ENCODE results near the gene SHISAL1.

SHISAL1 gene

DNA sequence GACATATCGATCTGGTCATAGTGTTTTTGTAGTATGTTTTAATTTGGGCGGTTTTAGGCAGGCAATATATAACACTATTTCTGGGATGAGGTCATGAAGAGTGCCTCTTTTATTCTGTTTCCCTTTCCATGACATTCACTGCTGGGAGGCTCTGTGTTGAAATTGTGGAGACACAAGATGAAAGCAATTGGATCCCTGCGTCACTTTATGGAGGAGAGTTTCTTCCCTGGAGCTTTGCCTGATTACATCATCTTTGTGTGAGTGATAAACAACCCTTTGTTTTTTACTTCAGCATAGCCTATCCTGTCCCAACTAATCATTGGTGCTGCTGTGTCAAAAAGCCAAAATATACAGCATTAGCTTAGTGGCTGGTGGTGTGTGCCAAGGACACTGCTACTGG, 83.4 kb downstream of the SHISAL1 start:
- TF ChIP-seq, protein P1, sequence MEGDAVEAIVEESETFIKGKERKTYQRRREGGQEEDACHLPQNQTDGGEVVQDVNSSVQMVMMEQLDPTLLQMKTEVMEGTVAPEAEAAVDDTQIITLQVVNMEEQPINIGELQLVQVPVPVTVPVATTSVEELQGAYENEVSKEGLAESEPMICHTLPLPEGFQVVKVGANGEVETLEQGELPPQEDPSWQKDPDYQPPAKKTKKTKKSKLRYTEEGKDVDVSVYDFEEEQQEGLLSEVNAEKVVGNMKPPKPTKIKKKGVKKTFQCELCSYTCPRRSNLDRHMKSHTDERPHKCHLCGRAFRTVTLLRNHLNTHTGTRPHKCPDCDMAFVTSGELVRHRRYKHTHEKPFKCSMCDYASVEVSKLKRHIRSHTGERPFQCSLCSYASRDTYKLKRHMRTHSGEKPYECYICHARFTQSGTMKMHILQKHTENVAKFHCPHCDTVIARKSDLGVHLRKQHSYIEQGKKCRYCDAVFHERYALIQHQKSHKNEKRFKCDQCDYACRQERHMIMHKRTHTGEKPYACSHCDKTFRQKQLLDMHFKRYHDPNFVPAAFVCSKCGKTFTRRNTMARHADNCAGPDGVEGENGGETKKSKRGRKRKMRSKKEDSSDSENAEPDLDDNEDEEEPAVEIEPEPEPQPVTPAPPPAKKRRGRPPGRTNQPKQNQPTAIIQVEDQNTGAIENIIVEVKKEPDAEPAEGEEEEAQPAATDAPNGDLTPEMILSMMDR (IDR thresholded peaks at IDR 0.05) = no peak
- no peak for DNase-seq (ENCODE audit: low spot score)
- H3K27ac ChIP-seq = no peak overlapping the region
- H3K4me3 ChIP-seq = no peak overlapping the region

DNA sequence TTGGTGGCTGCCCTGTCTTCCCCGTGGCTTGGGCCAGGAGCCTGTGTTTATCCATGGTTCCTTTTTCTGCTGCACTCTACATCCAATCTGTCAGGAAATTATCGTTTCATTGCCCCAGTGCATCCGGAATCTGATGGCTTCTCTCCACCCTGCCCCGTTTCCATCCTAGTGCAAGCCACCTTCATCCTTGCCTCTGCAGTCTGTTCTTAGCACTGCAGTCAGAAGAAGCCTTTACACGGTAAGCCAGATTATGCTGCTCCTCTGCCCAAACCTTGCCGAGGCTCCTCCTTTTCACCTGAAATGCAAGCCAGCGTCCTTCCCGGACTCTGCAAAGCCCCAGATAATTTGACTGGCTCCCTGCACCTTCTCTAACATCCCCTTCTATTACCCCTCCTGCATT, 86.9 kb downstream of the SHISAL1 start:
- Histone ChIP-seq H3K27ac (no peak overlapping the region), H3K4me3 (no peak overlapping the region)
- DNase-seq (ENCODE audit: low spot score) = no peak
- TF ChIP-seq, protein P1 (IDR thresholded peaks at IDR 0.05) = no peak

DNA sequence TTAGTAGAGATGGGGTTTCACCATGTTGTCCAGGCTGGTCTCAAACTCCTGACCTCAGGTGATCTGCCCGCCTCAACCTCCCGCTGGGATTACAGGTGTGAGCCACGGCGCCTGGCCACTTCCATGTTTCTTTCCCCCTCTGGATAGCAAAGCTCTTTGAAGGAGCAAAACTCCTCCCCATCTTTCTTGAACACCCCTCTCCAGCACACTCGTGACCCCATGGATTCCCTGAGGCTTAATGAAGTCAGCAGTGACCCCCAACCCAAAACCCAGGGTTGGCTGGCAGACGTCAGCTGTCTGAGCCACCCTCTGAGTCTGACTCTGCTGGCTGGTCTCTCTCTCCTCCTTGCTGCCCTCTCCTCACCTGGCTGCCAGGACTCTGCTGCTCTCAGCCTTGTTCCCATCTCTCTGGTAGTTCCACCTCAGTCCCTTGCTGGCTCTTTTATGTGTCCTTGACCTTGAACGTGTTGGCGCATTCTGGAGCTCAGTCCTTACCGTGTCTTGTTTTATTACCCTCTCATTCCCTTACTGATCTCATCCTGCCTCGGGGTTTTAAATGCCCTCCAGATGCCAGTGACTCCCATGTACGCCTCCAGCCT, 87.6 kb downstream of the SHISAL1 start:
- peak; percentile 60 for DNase-seq (ENCODE audit: low spot score)
- no peak overlapping the region for H3K4me3 ChIP-seq
- no peak overlapping the region for H3K27ac ChIP-seq
- TF ChIP-seq, protein P1 (IDR thresholded peaks at IDR 0.05) = no peak

DNA sequence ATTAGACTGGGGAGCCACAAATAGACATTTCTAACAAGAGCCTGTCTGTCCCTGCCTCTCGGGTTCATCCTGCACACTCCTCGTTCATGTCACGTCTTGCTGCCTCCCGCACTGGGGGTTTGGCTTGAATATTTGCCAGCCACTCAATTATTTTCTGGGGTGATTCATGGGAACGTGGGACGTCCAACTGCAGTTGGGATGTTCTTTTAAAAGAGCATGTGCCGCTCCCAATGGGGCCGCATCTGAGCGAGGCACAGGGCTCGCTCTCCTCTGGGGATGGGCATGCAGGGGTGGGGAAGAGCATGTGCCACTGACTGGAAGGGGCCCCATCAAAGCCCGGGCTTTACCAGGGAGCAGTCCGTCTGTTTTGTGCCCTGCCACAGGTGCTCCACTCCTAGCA, 88.6 kb downstream of the SHISAL1 start:
- no peak for DNase-seq (ENCODE audit: low spot score)
- Histone ChIP-seq H3K4me3 (no peak overlapping the region), H3K27ac (no peak overlapping the region)
- TF ChIP-seq, protein P1 (IDR thresholded peaks at IDR 0.05) = no peak

DNA sequence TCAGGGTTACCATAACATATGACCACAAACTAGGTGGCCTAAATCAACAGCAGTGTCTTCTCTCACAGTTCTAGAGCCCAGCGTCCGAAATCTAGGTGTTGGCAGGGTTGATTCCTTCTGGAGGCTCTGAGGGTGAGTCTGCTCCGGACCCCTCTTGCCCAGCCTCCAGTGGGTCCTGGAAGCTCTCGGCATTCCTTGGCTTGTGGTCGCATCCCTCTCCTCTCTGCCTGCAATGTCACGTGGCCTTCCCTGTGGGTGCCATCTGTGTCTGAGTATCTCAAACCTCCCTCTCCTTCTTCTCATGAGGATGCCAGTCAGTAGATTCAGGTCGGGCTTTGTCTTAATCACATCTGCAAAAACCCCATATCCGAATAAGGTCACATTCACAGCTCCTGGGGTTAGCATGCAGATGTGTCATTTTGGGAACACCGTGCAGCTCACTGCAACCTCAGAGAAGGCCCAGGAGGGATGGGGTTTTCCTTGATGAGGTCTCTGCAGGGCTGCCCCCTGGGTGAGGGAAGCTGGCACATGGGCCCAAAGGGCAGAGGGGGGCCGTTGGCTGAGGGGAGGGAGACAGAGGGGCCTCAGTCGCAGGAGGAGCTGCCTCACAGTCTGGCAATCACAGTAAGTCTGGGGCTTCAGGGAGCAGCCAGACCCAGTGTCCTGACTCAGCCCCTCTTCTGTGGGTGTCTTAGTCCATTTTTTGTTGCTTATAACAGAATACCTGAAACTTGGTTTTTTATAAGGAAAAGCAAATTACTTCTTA, 90.9 kb downstream of the SHISAL1 start:
- Histone ChIP-seq H3K4me3 (no peak overlapping the region), H3K27ac (no peak overlapping the region)
- TF ChIP-seq, protein P1 (IDR thresholded peaks at IDR 0.05) = no peak
- peak; percentile 61 for DNase-seq (ENCODE audit: low spot score)

DNA sequence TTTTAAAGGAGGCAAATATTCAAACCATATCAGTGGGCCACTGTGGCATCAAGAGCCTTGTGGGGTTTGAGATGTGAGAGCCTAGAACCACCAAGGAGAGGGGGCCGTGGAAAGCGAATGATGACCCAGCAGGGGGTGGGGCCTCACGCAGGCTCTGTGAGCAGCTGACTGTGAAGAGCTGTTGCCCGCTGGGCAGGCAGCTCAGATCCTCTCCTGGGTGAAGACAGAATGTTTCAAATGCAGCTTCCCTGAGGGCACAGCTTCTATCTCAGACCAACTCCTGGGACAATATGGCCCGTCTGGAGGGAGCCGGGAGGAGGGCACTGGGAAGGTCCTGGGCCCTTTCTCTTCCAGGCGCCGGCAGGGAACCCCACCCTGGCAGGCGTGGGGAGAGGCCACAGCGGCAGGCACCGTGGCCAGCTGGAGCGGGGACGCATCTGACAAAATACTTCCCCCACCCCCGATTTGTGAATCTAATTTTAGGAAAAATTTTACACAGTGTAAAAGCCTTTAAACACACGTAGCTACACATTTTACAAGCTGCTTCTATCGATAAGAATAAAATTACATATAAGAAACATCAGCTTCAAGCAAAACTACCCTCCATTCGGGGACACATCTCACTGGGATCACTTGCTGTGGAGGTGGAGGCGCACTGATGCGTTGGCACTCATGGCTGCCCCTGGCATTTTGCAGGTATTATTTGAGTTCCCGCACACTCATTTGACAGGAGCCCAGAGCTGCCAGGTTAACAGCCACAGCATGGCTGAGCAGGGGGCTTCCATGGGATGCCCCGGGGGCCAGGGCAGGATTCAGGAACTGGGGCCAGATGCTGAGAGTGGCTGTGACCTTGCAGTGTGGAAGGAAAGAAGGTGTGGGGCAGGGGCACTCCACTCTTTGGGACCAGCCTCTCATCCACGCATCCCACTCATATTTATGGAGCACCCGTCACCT, 91.7 kb downstream of the SHISAL1 start:
- TF ChIP-seq, protein P1 (IDR thresholded peaks at IDR 0.05) = no peak
- Histone ChIP-seq H3K4me3 (no peak overlapping the region), H3K27ac (no peak overlapping the region)
- DNase-seq (ENCODE audit: low spot score) = no peak
